Measurements from ENCODE around the gene FAM83C.

DNA sequence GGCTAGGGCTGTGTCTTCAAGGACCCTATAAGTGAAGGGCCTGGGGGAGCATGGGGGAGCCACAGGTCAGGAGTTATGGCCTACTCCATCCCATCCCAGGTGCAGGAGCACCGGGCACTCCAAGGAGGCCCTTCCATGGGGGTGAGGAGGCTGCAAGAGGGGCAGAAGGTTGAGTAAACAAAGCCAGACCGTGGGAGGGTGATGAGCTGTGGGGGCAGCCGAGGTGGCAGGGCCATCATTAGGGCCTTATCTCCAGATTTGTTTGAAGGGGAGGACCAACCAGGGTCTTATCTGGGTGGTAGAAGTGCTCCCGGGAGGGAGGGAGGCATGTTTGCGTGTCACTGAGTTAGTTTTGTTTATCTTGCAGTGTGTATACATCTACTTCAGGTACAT, 2.1 kb upstream of the FAM83C start:
- no peak for TF ChIP-seq NFYB (CRISPR knock-in tag; conservative IDR thresholded peaks at IDR 0.05; ENCODE audit: low read depth)
- TF ChIP-seq AFF4 (CRISPR knock-in tag; IDR thresholded peaks at IDR 0.05; ENCODE audit: borderline replicate concordance), result no peak
- TF ChIP-seq, protein P1, sequence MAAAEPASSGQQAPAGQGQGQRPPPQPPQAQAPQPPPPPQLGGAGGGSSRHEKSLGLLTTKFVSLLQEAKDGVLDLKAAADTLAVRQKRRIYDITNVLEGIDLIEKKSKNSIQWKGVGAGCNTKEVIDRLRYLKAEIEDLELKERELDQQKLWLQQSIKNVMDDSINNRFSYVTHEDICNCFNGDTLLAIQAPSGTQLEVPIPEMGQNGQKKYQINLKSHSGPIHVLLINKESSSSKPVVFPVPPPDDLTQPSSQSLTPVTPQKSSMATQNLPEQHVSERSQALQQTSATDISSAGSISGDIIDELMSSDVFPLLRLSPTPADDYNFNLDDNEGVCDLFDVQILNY (CRISPR knock-in tag; IDR thresholded peaks at IDR 0.05), result no peak
- TF ChIP-seq, protein P2, sequence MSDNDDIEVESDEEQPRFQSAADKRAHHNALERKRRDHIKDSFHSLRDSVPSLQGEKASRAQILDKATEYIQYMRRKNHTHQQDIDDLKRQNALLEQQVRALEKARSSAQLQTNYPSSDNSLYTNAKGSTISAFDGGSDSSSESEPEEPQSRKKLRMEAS (CRISPR knock-in tag; IDR thresholded peaks at IDR 0.05), result no peak
- TF ChIP-seq CTCF (IDR thresholded peaks at IDR 0.05), result no peak
- no peak for TF ChIP-seq IRF2 (CRISPR knock-in tag; IDR thresholded peaks at IDR 0.05; ENCODE audit: borderline replicate concordance, low read depth)
- TF ChIP-seq ZNF138 (CRISPR knock-in tag; conservative IDR thresholded peaks at IDR 0.05), result no peak
- no peak for TF ChIP-seq NR3C1 (CRISPR knock-in tag; conservative IDR thresholded peaks at IDR 0.05; ENCODE audit: low read depth)
- no peak for TF ChIP-seq ELF4 (CRISPR knock-in tag; IDR thresholded peaks at IDR 0.05; ENCODE audit: low read depth)
- TF ChIP-seq, protein P3, sequence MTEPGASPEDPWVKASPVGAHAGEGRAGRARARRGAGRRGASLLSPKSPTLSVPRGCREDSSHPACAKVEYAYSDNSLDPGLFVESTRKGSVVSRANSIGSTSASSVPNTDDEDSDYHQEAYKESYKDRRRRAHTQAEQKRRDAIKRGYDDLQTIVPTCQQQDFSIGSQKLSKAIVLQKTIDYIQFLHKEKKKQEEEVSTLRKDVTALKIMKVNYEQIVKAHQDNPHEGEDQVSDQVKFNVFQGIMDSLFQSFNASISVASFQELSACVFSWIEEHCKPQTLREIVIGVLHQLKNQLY (CRISPR knock-in tag; IDR thresholded peaks at IDR 0.05), result no peak
